HG03575 (cell line): Measurements from ENCODE around the gene MYL4.
"Not testable (repeated sequence)": the region's sequence is repeated elsewhere in the genome, so short reads cannot be mapped to it uniquely, and the experiment has no call there.

Source experiments
- ATAC-seq: cut with Tn5 transposase; IDR thresholded peaks from one replicate; pipeline ENCODE4 v1.9.1; 2021; ENCODE audit not compliant: unreplicated experiment, insufficient number of reproducible peaks, low FRiP score; ENCODE audit errors: extremely low read depth

Gene MYL4

DNA sequence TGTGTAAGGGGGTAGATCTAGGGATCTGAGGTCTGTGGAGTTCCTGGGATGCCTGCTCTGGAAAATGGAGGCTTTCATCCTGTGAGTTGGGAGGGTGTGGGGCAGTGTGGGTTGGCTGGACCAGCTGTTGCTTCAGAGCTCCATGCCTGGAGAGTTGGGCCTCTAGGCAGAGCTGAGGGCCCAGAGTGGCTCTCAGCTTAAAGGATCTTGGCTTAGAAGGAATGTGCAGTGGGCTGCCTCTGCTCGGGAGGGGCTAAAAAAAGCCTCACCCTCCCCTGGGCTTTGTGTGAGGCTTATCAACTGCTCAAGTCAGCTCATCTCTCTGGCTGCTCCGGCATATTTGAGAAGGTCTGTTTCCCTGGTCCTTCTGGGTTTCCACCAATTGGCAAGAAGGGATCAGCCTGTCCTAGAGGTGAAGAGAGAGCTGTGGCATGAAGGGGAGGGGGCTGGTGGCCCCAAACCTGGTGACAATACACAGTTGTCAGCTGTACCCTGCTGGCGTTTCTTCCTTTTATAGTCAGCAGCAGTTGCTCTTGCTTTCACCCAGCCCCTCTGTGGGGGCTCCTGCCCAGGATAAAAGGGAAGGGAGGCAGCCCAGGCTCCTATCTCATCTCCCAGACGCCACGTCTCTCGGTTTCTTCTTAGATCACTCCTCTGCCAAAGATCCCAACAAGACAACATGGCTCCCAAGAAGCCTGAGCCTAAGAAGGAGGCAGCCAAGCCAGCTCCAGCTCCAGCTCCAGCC is at the start of gene MYL4:
Gene MYL4, plus strand, starts transcription at position 605 of the 745 bp plus-strand sequence. Its CDS starts 75 bp downstream, at position 680.
- no peak for ATAC-seq

DNA sequence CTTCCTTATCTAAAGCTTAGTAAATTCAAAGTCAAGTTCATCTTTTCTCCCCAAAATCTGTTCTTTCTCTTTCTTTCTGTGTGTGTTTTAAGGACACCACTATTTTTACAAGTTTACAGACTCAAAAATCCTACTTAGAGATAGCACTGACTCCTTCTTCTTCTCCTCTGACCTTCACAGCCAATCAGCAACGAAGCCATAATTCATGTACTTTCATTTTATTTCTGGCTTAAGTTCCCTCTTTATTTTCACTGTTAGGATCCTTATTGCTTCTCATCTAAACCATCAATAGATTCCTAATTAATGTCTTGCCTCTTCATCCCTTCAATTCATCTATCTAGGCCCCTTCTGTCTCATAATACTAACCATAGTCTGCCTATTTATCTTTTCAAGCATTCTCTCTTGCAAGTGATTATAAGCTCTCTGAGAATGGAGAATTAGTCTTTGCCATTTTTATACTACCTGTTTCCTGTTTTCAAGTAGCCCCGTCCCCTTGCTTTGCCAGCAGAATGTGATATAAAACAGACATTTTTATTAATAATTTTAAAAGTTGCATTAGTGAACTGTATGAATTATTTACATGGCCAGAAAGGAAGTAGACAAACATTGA is 47.0 kb upstream of the MYL4 start:
- no peak for ATAC-seq

DNA sequence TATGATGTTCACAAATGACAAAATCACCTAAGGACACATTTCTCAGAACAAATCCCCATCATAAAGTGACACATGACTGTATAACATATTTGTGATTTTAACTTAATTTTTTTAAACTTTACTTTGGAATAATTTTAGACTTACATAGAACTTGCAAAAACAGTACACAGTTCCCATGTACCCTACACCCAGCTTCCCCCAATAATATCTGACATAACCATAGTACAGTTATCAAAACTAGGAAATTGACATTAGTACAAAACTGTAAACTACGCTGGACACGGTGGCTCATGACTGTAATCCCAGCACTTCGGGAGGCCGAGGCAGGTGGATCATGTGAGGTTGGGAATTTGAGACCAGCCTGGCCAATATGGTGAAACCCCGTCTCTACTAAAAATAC is 44.9 kb upstream of the MYL4 start:
- no peak for ATAC-seq

DNA sequence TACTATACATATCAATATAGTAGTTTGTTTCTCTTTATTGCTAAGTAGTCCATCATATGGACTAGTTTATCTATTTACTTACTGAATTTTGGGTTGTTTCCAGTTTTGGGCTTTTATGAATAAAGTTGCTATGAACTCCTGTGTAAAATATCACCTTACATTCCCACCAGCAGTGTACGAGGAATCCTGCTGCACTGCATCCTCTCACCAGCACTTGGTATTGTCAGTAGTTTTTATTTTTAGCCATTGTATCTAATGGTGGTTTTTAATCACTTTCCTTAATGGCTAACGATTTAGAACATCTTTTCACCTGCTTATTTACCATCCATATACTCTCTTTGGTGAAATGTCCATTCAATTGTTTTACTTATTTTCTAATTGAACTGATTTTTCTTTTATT is 44.0 kb upstream of the MYL4 start:
- no peak for ATAC-seq

DNA sequence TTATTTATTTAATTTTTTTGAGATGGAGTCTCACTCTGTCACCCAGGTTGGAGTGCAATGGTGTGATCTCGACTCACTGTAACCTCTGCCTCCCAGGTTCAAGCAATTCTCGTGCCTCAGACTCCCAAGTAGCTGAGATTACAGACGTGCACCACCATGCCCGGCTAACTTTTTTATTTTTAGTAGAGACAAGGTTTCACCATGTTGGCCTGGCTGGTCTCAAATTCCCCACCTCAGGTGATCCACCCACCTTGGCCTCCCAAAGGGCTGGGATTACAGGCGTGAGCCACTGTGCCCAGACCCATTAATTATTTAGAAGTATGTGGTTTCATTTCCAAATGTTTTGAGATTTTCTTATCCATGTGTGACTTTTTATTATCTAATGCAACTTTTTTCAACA is 42.3 kb upstream of the MYL4 start:
- ATAC-seq: not testable (repeated sequence)

DNA sequence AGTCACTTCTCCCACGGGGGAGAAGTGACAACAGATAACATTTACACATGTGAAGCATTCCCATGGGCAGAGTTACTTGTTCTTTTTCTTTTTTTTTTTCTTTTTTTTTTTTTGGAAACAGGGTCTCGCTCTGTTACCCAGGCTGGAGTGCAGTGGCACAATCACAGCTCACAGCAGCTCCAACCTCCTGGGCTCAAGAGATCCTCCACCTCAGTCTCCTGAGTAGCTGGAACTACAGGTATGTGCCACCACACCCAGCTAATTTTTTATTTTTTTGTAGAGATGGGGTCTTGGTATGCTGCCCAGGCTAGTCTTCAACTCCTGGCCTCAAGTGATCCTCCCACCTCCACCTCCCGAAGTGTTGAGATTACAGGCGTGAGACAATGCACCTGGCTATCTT is 40.3 kb upstream of the MYL4 start:
- not testable (repeated sequence) for ATAC-seq

DNA sequence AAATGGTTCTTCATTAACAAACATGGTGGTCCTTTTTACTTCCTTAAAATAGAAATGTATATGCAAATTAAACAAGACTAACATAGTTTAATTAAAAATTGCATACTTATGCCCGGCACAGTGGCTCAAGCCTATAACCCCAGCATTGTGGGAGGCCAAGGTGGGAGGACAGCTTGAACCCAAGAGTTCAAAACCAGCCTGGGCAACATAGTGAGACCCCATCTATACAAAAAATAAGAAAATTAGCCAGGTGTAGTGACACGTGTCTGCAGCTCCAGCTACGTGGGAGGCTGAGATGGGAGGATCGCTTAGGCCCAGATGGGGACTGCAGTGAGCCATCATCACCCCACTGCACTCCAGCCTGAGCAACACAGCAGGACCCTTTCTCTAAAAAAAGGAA is 38.4 kb upstream of the MYL4 start:
- ATAC-seq: no peak

DNA sequence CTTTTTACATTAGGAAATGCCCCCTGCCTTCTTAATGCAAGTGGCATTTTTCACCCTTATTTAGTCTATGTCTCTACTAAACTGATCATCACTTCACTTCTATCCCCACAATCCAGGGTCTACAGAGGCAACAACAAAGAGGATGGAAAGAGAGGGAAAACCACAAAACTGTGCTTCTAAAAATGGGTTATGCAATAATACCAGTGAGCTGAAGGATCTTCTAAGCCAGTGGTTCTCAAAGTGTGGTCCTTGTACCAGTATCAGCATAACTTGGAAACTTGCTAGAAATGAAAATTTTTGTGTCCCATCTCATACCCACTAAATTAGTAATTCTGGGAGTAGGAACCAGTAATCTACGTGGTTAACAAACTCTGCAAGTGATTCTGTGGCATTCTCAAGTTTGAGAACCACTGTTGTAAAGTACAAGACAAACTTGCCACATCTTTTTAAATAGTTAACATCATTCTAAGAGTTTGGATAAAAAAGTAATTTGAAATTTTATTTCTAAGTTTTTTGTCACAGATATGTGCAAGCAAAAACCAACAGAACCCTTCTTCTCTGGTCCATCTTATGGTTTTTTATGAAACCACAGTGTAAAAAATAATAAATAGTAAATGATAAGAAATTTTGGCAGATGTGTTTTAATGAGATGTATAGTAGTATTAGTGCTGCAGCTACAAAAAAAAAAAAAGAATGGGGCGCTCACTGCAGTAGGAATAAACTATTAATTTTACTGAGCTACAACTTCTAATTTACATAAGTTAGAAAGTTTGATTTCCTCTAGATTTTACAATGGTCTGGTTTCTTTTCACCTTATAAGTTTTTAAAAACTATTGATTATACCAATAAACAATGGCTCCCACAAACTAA is 36.2 kb upstream of the MYL4 start:
- no peak for ATAC-seq

DNA sequence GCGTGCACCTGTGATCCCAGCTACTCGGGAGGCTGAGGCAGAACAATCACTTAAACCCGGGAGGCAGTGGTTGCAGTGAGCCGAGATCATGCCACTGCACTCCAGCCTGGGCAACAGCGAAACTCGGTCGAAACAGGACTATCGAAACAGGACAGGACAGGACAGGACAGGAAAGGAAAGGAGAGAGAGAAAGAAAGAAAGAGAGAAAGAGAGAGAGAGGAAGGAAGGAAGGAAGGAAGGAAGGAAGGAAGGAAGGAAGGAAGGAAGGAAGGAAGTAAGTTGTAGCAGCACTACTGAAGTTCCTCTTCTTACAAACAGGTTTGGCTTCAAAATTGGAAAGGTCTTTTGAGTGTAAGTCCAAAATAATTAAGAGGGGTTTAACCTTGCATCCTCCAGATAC is 34.3 kb upstream of the MYL4 start:
- not testable (repeated sequence) for ATAC-seq

DNA sequence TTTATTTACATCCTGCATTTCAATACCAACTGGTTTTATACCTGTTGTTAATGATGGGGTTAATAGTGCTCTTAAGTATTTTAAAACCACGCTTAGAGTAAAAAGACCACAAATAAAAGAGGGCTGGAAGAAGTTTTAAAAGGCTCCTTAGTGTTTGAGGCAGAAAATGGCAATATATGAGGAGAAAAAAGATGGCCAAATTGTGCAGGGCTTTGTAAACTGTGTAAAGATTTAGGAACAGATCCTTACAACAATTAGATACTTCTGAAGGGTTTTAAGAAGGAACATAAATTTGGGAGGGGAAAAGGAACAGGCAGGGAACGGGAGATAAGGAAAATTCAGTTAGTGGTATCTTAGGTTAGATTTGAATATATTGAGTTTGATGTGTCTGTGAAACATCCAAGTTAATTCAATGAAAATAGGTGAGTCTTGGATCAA is 32.7 kb upstream of the MYL4 start:
- ATAC-seq: no peak

DNA sequence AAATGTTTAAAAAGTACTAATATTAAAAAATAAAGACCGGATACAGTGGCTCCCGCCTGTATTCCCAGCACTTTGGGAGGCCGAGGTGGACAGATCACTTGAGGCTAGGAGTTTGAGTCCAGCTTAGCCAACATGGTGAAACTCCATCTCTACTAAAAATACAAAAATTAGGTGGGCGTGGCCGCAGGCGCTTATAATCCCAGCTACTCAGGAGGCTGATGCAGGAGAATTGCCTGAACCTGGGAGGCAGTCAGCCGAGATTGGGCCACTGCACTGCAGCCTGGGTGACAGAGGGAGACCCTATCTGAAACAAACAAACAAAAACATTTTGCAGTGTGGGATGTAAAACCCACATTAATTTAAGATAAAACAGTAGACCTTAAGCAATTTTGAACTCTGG is 31.9 kb upstream of the MYL4 start:
- no peak for ATAC-seq

DNA sequence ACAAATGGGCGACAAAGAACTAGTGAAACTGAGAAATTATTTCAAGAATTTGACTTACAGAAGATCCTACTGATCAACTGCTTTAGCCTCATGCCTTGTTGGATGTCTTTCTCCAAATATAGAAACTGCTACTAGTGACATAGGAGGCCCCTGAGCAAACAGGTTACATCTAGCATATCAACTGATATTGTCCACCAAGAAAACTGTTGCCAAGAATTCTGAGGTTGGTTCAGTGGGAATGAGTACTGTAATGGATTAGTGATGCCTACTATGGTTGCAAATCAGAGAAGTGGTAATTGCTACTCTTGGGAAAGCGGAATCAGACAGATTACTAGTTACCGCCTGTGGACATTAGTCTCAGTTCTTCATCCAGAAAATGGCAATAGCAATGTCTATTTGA is 30.0 kb upstream of the MYL4 start:
- no peak for ATAC-seq

DNA sequence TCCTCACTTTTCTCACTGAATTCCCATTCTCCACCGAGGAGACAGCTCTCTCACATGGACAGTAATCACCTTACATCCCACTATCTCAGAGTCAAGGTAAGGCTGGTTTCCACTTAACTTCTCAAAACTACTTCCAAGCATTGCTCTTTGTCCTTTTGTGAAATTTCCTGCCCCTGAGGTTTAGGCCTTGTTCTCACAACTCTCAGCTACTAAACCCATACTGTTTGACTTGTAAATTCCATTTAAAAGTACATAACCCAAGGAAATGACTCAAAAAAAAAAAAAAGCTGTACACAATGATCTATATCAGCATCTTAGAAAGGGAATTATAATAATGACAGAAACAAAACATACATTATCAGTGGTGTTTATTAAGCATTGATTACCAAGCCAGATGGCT is 28.8 kb upstream of the MYL4 start:
- no peak for ATAC-seq

DNA sequence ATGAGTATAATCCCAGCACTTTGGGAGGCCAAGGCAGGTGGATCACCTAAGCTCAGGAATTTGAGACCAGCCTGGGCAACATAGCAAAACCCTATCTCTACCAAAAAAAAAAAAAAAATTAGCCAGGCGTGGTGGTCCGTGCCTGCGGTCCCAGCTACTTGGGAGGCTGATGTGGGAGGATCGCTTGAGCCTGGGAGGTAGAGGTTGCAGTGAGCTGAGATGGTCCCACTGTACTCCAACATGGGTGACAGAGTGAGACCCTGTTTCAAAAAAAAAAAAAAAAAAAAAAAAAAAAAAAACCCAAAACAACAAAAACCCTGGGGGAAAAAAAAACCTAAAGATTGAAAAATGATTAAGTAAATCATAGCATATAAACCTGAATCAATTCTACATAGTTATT is 28.2 kb upstream of the MYL4 start:
- ATAC-seq: not testable (repeated sequence)

DNA sequence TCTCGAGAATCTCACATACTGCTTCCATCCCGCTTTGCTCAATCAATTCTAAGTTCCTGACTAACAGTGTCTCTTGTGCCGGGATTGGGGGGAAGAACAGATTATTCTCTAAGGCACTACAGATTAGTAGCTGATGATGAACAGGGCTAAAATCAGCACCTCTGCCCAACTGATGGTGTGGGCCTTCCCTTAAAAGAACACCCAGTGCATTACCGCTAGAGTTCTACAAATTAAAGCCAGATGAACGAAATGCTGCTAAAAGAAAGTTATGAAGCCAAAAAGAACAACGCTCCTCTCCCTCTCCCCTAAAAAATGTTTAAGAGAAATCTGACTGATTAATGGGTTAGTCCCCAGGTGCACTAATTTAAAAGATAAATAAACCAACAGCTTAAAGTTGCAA is 24.5 kb upstream of the MYL4 start:
- ATAC-seq: no peak

DNA sequence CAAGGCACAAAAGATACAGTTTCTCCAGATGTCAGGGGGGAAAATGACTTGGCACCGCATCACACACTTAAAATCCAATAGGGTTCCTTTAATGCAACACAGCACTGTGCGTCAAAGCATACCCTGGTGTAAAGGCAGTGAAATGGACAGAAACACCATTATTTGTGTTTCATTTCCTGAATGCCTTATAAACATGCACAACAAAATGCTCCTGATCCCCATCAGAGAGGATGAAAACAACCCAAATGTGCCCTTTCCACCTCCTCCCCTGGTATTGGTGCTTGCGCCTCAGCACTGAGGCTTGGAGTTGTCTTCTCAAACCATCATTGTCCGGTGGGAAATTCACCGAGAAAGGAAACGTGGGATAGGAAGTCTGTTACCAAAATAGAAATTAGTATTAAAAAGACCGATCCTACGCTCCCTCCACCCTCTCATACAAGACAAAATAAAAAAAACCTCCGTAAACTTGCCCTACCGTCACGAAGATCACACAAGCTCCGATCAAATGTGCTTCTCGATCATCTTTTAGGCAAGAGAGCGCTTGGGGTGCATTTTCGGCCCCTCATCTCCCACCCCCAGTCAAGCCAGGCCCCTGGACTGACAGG is 20.8 kb upstream of the MYL4 start:
- no peak for ATAC-seq

DNA sequence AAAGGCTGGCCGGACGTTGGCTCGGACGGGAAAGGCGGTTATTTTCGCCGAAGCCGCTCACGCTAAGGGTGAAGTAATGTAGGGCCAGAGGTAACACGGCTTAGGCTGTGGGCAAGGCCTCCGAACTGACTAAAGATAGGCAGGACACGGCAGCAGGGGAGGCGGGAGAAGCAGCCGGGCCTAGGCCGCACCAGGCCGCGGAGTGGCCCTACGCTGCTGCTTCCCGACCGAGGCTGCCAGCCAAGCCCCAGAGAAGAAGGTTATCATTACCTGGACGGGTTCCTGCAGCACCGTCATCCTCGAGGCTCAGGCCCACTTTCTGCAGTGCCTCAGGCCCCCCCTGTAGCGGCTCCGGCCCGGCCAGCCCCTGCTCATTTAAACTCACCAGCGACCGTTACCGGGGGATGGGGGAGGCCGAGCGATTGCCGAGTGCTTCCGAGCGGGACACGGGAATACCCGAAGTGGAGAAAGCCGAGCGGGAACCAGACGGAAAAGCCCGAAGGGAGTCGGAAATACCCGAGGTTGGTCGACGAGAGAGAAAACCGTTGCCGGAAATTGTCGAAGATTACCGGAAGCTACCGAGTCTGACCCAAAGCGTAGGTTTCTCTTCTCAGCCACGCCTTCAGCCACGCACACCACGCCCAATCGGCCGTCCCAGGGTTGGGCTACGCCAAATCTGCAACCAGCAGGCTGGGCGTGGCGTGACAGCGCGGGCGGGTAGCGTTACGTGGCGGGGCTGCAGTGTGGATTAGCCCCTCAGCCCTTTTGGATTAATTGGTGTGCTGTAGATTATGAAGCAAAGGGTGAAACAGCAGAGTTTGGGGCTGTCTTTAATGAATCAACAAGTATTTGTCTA is 20.0 kb upstream of the MYL4 start, which contains the start of gene CDC27:
Gene CDC27, minus strand, starts transcription at position 420 of the 856 bp plus-strand sequence. Its CDS starts 123 bp downstream, at position 297.
- ATAC-seq: peak; percentile 67

DNA sequence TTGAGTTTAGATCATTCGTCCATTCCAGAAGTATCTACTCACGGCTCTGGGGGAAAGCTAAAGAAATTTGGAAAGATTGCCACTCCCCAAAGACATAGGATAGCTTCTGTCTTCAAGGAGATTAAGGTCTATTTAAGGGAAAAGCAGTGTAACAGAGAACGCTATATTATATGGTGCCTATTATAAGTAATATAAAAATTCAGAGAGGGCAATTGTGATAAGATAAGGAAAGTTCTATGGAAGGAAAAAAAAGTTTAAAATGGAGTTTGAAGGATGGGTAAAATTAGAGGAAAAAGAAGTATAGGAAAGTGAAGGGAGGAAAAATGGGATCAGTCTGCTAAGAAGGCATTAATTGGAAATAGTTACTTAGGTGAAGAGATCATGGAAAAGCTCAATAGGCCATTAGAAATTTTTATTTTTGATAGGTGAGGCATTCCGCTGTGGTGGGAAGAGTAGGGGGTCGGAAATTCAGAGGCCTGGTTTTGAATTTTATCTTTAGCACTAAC is 19.4 kb upstream of the MYL4 start:
- no peak for ATAC-seq
